ENCODE data around the gene KIF1B. TPM values are rescaled to one million over a fixed set of nuclear protein-coding genes. Genes with fewer than 3 reads are reported as not detected.

Gene KIF1B
- total and polyA plus RNA-seq, 7 donors: 4.8 to 78.4 (median 46.4) TPM

DNA sequence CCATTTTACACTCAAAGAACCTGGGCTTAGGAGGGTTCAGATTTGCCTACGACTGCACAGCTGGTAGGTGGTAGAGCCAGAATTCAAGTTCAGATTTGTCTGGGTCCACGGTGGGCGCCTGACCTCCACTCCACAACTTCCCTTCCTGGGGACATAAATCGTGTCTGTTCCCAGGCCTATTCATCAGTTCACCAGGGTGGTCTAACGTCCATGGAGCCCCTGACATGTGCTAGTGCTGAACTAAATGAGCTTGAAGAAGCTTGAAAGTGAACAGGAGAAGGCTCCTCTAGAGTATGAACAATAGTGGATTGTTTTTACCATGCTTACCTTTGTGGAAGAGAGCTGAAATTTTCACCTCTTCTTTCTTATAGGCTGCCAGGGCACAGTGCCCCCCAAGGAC, 32.5 kb upstream of the KIF1B start:
- H3K36me3 ChIP-seq: peaks cover 11 to 63% (median 26%) of the 10 kb centered on the region in 4 donors
- no peaks in the 10 kb centered on the region for H3K4me1 ChIP-seq
- DNase-seq: no peak
- H3K27me3 ChIP-seq: no peaks in the 10 kb centered on the region
- WGBS, 2 donors: 71% methylated on average over 5 of the region's 5 CpGs
- intact Hi-C loops (cut with DNase I): no loop called here
- no peaks in the 10 kb centered on the region for H3K9me3 ChIP-seq
- H3K4me3 ChIP-seq: no peak overlapping the region
- TF ChIP-seq POLR2A (IDR thresholded peaks at IDR 0.05): no peak
- no peak for TF ChIP-seq POLR2AphosphoS5 (IDR thresholded peaks at IDR 0.05)
- TF ChIP-seq, protein P1, sequence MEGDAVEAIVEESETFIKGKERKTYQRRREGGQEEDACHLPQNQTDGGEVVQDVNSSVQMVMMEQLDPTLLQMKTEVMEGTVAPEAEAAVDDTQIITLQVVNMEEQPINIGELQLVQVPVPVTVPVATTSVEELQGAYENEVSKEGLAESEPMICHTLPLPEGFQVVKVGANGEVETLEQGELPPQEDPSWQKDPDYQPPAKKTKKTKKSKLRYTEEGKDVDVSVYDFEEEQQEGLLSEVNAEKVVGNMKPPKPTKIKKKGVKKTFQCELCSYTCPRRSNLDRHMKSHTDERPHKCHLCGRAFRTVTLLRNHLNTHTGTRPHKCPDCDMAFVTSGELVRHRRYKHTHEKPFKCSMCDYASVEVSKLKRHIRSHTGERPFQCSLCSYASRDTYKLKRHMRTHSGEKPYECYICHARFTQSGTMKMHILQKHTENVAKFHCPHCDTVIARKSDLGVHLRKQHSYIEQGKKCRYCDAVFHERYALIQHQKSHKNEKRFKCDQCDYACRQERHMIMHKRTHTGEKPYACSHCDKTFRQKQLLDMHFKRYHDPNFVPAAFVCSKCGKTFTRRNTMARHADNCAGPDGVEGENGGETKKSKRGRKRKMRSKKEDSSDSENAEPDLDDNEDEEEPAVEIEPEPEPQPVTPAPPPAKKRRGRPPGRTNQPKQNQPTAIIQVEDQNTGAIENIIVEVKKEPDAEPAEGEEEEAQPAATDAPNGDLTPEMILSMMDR (IDR thresholded peaks at IDR 0.05): no peak
- TF ChIP-seq EP300 (IDR thresholded peaks at IDR 0.05): no peak
- no peak overlapping the region for H3K27ac ChIP-seq

DNA sequence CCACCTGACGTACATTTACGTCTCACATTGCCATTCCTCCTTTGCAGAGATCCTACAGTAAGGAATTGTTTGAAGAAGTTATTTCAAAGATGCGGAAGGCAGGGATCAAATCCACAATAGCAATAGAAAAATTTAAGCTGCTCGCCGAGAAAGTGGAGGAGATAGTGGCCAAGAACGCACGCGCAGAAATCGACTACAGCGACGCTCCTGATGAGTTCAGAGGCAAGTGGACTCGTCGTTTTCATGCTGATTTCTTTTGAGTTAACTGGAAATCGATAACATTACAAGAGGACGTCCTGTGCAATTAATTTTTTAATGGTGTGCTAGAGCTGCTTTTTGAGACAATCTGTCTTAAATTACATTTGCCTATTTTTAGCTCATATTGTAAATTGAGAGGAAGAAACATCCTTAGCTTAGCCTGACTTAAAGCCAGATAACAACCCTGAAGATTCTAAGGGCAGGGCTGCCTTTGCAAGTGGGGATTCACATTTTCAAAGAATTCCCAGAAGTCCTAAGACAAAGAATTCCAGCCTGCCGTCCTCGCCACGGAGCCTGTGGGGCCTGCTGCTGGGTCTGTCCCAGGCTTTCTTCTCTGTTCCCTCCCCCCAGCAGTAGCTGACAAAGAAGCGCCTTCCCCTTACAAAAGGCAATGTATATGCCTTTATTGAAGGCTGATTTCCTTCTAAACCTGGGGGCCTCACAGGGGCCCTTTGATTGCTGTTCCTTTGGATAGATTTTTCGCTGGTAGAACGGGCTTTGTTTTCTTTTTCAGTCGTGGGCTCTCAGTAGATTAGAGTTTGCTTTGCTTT, 31.6 kb upstream of the KIF1B start:
- intact Hi-C loops (cut with DNase I): no loop called here
- Histone ChIP-seq H3K4me1 (no peaks in the 10 kb centered on the region), H3K27me3 (no peaks in the 10 kb centered on the region), H3K9me3 (no peaks in the 10 kb centered on the region), H3K27ac (no peak overlapping the region), H3K4me3 (no peak overlapping the region), H3K36me3 (peaks cover 11 to 55% (median 23%) of the 10 kb centered on the region in 4 donors)
- TF ChIP-seq EP300 (IDR thresholded peaks at IDR 0.05) (no peak), POLR2AphosphoS5 (IDR thresholded peaks at IDR 0.05) (no peak), POLR2A (IDR thresholded peaks at IDR 0.05) (no peak)
- TF ChIP-seq, protein P1 (IDR thresholded peaks at IDR 0.05): no peak
- WGBS, 2 donors: 91 to 94% methylated on average over 22 of the region's 22 CpGs
- DNase-seq: no peak

DNA sequence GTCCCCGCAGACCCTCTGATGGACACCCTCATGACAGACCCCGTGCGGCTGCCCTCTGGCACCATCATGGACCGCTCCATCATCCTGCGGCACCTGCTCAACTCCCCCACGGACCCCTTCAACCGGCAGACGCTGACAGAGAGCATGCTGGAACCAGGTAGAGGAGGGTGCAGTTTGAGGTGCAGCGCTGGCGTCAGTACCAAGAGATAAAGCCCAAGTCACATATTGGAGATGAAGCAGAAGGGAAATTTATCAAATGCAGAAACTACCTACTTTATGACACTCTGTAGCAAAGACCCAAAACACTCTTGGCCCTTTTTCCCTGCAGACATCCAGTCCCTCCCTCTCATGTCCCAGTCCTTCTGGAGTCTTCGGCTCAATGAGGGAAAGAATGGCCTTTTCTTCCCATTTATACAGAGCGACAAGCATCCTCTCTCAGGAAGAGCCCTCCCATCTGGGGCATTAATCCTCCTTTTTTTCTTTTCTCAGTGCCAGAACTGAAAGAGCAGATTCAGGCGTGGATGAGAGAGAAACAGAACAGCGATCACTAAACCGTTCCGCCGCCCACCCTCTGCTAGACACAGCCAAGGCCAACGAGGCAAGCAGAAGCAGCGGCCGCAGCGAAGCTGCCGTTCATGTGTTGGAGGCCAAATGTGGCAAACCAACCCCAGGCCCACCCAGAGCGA, 30.8 kb upstream of the KIF1B start:
- no peaks in the 10 kb centered on the region for H3K4me1 ChIP-seq
- no peaks in the 10 kb centered on the region for H3K27me3 ChIP-seq
- TF ChIP-seq POLR2AphosphoS5 (IDR thresholded peaks at IDR 0.05) (no peak), POLR2A (IDR thresholded peaks at IDR 0.05) (no peak), EP300 (IDR thresholded peaks at IDR 0.05) (no peak)
- TF ChIP-seq, protein P1 (IDR thresholded peaks at IDR 0.05): no peak
- no peaks in the 10 kb centered on the region for H3K9me3 ChIP-seq
- no peak overlapping the region for H3K27ac ChIP-seq
- no peak overlapping the region for H3K4me3 ChIP-seq
- no peak for DNase-seq
- WGBS, 2 donors: 92 to 96% methylated on average over 23 of the region's 23 CpGs
- intact Hi-C loops (cut with DNase I): no loop called here
- H3K36me3 ChIP-seq: peaks cover 11 to 51% (median 21%) of the 10 kb centered on the region in 4 donors

DNA sequence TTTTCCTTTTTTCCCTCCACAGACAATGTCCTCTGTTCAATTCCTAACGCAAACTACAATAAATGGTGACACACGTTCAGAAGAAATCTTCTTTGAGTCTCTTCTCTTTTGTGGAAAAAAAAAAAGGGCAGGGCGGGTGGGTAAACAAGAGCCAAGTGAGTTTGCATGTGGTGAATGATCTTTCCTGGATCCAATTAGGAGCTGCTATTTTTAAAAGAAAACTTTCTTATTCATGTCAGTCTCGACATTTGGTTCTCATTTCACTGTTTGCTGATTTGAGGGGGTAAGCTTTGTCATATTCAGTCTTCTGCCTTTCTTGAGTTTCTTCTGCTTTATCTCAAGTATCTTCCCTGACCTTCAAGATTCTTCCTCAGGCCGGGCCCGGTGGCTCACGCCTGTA, 29.2 kb upstream of the KIF1B start:
- no peak overlapping the region for H3K27ac ChIP-seq
- TF ChIP-seq POLR2AphosphoS5 (IDR thresholded peaks at IDR 0.05) (no peak), POLR2A (IDR thresholded peaks at IDR 0.05) (no peak), EP300 (IDR thresholded peaks at IDR 0.05) (no peak)
- TF ChIP-seq, protein P1 (IDR thresholded peaks at IDR 0.05): no peak
- 85 to 86% methylated on average over 7 of the region's 7 CpGs for WGBS, 2 donors
- peaks cover 11 to 40% (median 19%) of the 10 kb centered on the region in 4 donors for H3K36me3 ChIP-seq
- H3K4me3 ChIP-seq: no peak overlapping the region
- intact Hi-C loops (cut with DNase I): no loop called here
- H3K9me3 ChIP-seq: no peaks in the 10 kb centered on the region
- H3K4me1 ChIP-seq: no peaks in the 10 kb centered on the region
- H3K27me3 ChIP-seq: no peaks in the 10 kb centered on the region
- DNase-seq: no peak

Data from sigmoid colon (tissue), 7 donors.